ENCODE data around the gene CCNB2.
A peak's percentile ranks its signal among the peaks of the same experiment; 100 is the strongest.
"Not testable (repeated sequence)": the region's sequence is repeated elsewhere in the genome, so short reads cannot be mapped to it uniquely, and the experiment has no call there.

CCNB2 gene
- total RNA-seq = 0.12 to 2.2 (median 0.87) reads per million in 4 experiments

DNA sequence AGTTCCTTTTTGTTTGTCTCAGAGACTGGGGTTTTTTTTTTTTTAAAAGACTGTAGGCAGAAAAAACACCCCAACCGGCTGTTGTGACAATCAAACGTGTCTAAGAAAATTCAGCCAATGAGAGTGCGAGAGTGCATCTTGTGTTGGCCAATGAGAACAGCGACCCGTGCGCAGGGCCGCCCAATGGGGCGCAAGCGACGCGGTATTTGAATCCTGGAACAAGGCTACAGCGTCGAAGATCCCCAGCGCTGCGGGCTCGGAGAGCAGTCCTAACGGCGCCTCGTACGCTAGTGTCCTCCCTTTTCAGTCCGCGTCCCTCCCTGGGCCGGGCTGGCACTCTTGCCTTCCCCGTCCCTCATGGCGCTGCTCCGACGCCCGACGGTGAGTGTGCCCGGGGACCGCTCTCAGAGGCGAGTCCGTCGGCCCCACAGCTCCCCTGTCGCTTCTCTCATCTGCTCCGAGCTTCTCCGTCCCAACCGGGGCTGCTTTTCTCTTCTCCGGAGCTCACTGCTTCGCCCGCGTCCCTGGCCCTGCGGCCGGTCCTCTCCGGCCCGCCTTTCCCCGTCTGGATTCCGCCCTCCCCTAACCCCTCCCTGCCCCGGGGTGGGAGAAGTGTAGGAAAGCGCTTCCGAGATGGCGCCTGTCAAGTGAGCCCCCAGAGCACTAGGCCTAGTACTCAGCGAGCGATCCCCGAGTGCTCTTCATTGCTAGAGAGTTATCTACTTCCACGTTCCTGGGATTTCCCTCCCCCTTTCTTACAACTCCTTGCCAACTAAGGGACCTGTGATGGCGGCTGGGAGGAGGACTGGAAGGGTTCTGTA is at the start of gene CCNB2:
CCNB2 (plus strand) TSS at position 235 of the 821 bp plus-strand sequence; CDS start at position 358, 123 bp downstream.
- peak; percentile 76 for DNase-seq

- no peak for DNase-seq
Measured at GRCh38 chr15:59059076-59059597, 45.8 kb upstream of the CCNB2 start.

- no peak for DNase-seq
Measured at GRCh38 chr15:59060348-59060747, 44.6 kb upstream of the CCNB2 start.

GRCh38 chr15:59063042-59063441 is 41.9 kb upstream of the CCNB2 start:
- DNase-seq = no peak

DNA sequence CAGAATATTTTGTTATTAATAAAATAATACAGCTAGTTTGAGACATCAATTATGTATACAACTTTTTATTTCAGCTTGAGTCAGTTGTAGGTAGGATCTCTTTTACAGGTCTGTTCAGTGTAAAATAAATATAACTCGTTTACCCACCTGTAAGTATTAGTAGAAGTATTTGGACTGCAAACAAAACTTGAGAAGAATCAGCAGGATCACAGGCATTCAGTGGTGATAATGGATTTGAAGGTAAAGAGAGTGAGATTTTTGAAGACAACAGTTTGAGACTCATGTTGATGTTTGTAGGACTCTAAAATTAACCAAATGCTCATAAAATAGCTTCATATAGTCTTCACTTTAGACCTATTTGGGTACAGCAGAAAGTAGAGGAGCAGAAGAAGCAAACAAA is 35.5 kb upstream of the CCNB2 start:
- no peak for DNase-seq

DNA sequence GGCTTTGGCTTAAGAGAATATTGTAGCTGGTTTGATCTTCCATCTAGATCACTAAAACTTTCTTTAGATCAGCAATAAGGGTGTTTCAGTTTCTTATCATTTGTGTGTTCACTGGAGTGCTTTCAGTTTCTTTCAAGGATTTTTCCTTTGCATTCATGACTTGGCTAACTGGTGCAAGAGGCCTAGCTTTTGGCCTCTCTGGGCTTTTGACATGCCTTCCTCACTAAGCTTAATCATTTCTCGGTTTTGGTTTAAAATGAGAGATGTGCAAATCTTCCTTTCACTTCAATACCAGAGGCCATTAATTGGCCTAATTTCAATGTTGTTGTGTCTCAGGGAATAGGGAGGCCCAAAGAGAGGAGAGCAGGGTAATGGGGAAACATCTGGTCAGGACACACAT is 30.3 kb upstream of the CCNB2 start:
- DNase-seq = no peak

DNA sequence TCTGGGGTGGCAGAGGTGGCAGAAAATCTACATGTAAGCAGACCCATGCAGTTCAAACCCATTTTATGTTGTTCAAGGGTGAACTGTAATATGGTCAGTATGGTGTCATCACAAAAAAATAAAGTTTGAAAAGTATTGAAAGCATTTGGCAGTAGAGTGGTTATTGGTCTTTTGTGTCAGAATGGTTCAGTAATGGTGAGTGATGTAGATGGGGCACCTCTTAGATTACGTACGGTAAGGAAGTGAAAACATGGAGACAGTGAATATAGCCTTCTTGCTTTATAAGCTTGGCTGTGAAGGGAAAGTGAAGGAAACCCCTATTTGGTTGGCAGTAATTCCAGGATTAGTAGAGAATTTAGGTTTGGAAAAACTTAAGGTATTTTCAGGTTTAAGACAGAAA is 17.2 kb upstream of the CCNB2 start:
- no peak for DNase-seq

GRCh38 chr15:59094077-59094476 is 10.9 kb upstream of the CCNB2 start:
- DNase-seq = no peak

DNA sequence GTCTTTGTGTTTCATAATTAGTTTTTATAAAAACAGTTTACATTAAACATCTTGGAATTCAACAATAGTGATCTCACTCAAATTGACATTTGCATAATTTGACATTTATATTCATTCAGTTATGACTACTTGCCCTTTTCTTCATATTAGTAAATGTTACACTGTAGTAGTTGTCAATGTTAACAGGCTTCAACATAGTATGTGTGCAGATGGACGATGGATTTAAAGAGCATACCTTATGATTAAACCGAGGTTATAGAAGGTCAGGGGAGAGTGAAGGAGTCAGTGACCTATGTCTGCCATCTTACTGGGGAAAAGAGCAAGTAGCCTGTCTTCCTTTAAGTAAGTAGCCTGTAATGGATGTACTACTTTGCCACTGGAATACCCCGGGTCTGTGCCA is 8.5 kb upstream of the CCNB2 start:
- DNase-seq = no peak

DNA sequence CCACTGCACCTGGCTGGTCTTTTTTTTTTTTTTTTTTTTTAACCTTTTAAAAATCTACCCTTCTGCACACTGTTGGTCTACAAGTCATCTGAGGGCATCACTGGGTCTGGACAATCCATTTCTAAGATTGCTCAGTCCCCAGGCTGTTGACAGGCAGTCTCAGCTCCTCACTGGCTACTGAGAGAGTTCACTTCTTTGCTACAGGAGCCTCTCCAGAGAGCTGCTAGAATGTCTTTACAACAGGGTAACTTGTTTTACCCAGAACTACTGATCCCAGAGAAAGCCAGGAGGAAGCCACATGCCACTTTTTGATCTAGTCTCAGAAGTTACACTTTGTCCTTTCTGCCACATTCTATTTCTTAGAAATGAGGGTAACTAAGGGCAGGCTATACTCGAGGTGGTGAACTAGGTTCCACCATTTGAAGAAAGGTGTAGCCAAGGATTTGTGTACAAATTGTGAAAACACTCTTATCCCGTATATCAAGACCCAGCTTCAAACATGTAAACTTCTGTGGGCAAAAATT is 5.7 kb upstream of the CCNB2 start:
- DNase-seq = no peak

- no peak for DNase-seq
Measured at GRCh38 chr15:59104602-59104911, 389 bp upstream of the CCNB2 start.

GRCh38 chr15:59105854-59106253 is 908 bp downstream of the CCNB2 start:
- DNase-seq = no peak

GRCh38 chr15:59111251-59111650 is 6.3 kb downstream of the CCNB2 start:
- DNase-seq = no peak

DNA sequence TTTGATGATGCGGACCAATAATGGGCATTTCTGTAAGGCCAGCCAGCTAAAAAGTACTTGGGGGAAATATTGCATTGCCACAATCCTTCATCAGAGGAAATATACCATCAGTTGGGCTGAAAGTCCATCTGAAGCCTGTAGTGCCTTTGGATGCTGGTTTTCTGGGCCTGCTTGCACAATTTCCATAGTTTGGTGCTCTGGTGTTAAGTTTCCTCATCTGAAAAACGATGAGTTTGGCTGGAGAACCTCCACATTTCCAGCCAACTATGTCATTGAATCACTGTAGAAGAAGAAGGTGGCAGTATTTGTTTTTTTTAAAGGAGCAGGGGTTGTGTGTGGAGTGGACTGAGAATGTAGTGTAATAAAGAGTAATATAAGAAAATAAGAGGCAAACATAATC is 10.1 kb downstream of the CCNB2 start:
- DNase-seq = no peak

GRCh38 chr15:59116141-59116540 is 11.2 kb downstream of the CCNB2 start:
- DNase-seq = no peak

- DNase-seq = no peak
Measured at GRCh38 chr15:59116771-59117170, 11.8 kb downstream of the CCNB2 start.

- DNase-seq = no peak
Measured at GRCh38 chr15:59119625-59120024, 14.7 kb downstream of the CCNB2 start.

DNA sequence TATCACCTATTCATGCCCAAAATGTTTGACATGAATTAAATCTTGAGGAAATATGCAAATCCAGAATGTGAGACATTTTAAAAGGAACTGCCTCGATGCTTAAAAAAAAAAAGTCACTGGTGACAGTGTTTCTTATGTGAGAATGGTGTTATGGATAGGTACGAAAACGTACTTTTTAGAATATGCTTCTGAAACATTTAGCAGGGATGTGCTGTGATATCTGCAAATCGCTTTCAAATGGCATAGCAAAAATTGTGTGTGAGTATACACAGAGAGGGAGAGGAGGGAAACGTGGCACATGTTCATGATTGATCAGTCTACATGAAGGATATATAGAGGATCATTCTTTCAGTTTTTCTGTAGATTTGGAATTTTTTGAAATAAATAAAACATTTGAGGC is 16.0 kb downstream of the CCNB2 start:
- no peak for DNase-seq

DNA sequence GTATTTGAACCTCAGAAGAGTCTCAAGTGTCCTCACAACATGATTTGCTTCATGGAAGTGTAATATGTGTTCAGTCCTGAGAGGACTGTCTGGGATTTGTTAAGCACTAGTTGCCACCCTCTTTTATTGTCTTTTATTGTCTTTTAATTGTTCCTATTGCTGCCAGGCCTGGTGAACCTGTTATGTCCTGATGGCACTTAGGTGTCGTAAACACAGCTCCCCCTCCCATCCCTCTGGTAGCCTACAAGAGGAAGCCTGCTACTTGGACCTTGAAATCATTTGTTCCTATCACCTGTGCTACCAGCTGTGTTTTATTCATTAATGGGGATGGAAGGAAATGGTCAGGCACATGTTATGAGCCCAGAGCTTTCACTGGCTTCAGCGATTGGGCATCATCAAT is 19.3 kb downstream of the CCNB2 start:
- no peak for DNase-seq

DNA sequence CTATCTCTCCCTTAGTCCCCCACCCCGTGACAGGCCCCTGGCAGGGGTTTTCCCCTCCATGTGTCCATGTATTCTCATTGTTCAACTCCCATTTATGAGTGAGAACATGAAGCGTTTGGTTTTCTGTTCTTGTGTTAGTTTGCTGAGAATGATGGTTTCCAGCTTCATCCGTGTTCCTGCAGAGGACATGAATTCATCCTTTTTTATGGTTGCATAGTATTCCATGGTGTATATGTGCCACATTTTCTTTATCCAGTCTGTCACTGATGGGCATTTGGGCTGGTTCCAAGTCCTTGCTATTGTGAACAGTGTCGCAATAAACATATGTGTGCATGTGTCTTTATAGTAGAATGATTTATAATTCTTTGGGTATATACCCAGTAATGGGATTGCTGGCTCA is 20.7 kb downstream of the CCNB2 start:
- DNase-seq = not testable (repeated sequence)

GRCh38 chr15:59127255-59127654 is 22.3 kb downstream of the CCNB2 start:
- not testable (repeated sequence) for DNase-seq

DNA sequence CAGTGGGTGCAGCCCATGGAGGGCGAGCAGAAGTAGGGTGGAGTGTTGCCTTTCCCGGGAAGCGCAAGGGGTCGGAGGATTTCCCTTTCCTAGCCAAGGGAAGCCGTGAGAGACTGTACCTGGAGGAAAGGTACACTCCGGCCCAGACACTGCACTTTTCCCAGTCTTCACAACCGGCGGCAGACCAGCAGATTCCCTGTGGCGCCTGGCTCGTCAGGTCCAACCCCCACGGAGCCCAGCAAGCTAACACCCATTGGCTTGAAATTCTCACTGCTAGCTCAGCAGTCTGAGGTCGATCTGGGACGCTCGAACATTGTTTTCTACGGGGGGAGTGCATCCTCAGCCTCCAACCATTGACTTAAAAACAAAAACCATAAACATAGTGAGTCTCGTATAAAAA is 26.5 kb downstream of the CCNB2 start:
- DNase-seq = no peak

DNA sequence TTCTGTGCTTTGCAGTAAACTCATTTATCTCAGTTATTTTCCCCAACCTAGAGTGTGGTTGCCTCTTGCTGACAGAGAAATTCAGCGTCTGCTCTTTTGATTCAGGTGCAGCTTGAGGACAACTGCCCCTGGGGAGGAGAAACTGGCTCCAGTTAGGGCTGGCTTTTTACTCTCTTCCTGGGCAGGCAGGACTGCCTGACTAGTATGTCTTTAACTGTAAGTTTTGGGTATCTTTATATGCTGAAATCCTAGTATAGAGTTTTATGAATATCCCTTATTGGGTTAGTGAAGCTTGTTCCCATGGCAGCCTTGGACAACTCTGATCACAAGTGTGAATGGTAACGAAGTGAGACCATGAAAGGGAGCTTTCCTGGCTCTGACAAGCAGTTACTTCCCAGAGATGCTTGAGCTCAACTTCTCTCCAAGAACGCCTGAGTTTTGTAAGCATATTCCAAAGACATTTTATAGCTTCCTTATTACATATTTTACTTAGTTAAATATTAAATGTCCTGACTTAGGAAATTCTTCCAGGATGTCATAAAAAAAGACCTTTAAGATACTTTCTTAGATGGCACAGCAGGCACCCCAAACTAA is 27.1 kb downstream of the CCNB2 start:
- no peak for DNase-seq

DNA sequence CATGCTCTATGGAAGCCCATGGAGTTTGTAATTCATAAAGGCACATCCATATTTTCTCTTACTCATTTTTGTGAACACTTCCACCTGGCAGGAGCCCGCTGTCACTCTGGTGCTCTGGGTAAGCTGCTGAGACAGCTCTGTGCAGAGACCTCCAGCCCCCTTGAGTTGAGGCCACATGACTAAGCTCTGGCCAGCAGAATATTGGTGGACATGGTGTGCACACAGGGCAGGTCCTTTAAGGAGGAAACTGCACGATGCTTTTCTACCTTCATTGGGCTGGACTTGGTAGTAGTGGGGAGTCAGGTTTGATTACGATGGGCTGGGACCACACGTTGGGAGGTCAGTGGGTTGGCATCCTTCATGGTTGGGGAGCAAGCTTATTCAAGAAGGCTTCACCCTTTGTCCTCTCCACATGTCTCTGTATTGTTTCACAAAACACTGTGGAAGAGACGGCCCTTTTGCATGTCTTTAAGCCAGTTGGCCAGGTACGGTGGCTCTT is 29.0 kb downstream of the CCNB2 start:
- DNase-seq = no peak

Data from effector CD8-positive, alpha-beta T cell (primary cell).